ENCODE results near the gene CENPA. TPM values are rescaled to one million over a fixed set of nuclear protein-coding genes. Genes with fewer than 3 reads are reported as not detected.

CENPA gene
- polyA plus RNA-seq, 2 of the 4 experiments (the other 2 are of a cell fraction) = 45.7 to 46.0 TPM

DNA sequence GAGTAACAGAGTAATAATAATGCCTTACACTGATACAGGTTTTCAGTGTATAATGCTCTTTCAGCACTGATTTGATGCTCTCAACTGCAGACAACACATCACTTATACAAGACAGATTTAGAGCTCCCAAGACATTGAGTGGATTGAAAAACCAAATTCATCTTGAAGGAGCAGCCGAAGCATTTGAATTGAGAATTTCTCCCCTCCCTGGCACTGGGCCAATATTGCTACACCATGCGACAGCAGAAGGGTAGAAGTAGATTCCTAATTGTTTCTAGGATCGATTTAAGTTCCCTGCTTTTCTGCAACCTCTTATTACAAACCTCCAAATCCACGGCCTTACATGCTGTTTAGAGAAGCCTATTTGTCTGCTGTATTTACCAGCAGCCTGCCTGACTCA lies 15.5 kb downstream of the CENPA start:
- no peak for FAIRE-seq
- TF ChIP-seq SMC3 (IDR thresholded peaks at IDR 0.05) = no peak
- TF ChIP-seq HOXA7 (CRISPR knock-in tag; IDR thresholded peaks at IDR 0.05) = no peak
- no peak for TF ChIP-seq ZC3H11A (IDR thresholded peaks at IDR 0.05)
- TF ChIP-seq, protein P1, sequence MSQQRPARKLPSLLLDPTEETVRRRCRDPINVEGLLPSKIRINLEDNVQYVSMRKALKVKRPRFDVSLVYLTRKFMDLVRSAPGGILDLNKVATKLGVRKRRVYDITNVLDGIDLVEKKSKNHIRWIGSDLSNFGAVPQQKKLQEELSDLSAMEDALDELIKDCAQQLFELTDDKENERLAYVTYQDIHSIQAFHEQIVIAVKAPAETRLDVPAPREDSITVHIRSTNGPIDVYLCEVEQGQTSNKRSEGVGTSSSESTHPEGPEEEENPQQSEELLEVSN (IDR thresholded peaks at IDR 0.05; ENCODE audit: borderline replicate concordance, low read depth) = no peak
- TF ChIP-seq, protein P2, sequence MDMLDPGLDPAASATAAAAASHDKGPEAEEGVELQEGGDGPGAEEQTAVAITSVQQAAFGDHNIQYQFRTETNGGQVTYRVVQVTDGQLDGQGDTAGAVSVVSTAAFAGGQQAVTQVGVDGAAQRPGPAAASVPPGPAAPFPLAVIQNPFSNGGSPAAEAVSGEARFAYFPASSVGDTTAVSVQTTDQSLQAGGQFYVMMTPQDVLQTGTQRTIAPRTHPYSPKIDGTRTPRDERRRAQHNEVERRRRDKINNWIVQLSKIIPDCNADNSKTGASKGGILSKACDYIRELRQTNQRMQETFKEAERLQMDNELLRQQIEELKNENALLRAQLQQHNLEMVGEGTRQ (IDR thresholded peaks at IDR 0.05) = no peak
- no peak for TF ChIP-seq FOXS1 (CRISPR knock-in tag; IDR thresholded peaks at IDR 0.05)
- no peak for TF ChIP-seq NR3C1 (IDR thresholded peaks at IDR 0.05)
- H3K4me3 ChIP-seq = no peak overlapping the region
- H3K4me1 ChIP-seq = no peaks in the 10 kb centered on the region
- no peak for DNase-seq (ENCODE audit: low read depth in 1 of 2, low spot score in 1 of 2)
- ChIA-PET CTCF (interaction anchor here (1.0 kb wide), 1 partner anchor 18 kb away, joined by 3 read pairs; no protein-coding TSS in a partner anchor), POLR2A (no interaction called here)
- 78% methylated on average over 4 of the region's 4 CpGs for WGBS (ENCODE audit: missing lambda C conversion rate)
- no peak overlapping the region for H3K27ac ChIP-seq
- no peaks in the 10 kb centered on the region for H3K9me3 ChIP-seq
- ATAC-seq = no peak
- no peak overlapping the region for H3K4me2 ChIP-seq

DNA sequence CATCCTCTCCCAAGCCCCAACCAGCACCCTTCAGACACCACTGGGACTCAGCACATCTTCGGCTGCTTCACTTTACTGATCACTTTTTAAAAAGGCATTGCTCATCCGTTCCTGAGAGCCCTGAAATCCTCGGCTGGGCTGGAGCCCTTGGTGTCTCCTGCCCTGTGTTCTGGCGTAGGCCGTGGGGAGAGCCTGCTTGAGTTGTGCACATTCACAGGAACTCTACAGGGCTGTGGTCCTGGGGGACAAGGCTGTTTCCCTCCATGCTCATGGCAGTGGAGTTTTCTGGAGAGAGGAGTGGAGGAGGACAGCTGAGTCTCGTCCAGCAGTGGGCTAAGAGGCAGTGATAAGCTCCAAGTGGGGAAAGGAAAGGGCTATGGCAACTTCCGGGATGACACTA lies 15.9 kb downstream of the CENPA start:
- TF ChIP-seq, protein P3, sequence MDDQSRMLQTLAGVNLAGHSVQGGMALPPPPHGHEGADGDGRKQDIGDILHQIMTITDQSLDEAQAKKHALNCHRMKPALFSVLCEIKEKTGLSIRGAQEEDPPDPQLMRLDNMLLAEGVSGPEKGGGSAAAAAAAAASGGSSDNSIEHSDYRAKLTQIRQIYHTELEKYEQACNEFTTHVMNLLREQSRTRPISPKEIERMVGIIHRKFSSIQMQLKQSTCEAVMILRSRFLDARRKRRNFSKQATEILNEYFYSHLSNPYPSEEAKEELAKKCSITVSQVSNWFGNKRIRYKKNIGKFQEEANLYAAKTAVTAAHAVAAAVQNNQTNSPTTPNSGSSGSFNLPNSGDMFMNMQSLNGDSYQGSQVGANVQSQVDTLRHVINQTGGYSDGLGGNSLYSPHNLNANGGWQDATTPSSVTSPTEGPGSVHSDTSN (IDR thresholded peaks at IDR 0.05) = no peak
- TF ChIP-seq RAD21 (conservative IDR thresholded peaks at IDR 0.05 in 1 of 2, IDR thresholded peaks at IDR 0.05 in 1 of 2) = no peak
- no peak for TF ChIP-seq FOSL2 (IDR thresholded peaks at IDR 0.05)
- no peak for TF ChIP-seq FOSL2 (CRISPR knock-in tag; IDR thresholded peaks at IDR 0.05)
- no peak for TF ChIP-seq CHD2 (IDR thresholded peaks at IDR 0.05; ENCODE audit: low read length, partially characterized antibody)
- TF ChIP-seq MAZ (IDR thresholded peaks at IDR 0.05; ENCODE audit: borderline replicate concordance, low read depth, low read length) = no peak
- TF ChIP-seq FOXS1 (CRISPR knock-in tag; IDR thresholded peaks at IDR 0.05) = no peak
- TF ChIP-seq KDM5A (IDR thresholded peaks at IDR 0.05) = no peak
- no peak for TF ChIP-seq MYC (IDR thresholded peaks at IDR 0.05; ENCODE audit: borderline replicate concordance, low read length)
- no peak for TF ChIP-seq NPAS2 (CRISPR knock-in tag; IDR thresholded peaks at IDR 0.05; ENCODE audit: borderline replicate concordance)
- TF ChIP-seq EP300 (IDR thresholded peaks at IDR 0.05) = no peak
- TF ChIP-seq, protein P4, sequence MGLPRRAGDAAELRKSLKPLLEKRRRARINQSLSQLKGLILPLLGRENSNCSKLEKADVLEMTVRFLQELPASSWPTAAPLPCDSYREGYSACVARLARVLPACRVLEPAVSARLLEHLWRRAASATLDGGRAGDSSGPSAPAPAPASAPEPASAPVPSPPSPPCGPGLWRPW (IDR thresholded peaks at IDR 0.05) = no peak
- no peak overlapping the region for H3K27ac ChIP-seq
- no peaks in the 10 kb centered on the region for H3K4me1 ChIP-seq
- DNase-seq (ENCODE audit: low read depth in 1 of 2, low spot score in 1 of 2) = no peak
- no peak overlapping the region for H3K4me2 ChIP-seq
- no peaks in the 10 kb centered on the region for H3K9me3 ChIP-seq
- ChIA-PET CTCF (interaction anchor here (1.0 kb wide), 1 partner anchor 17 kb away, joined by 3 read pairs; no protein-coding TSS in a partner anchor), POLR2A (no interaction called here)
- 96% methylated on average over 7 of the region's 7 CpGs for WGBS (ENCODE audit: missing lambda C conversion rate)
- no peak overlapping the region for H3K4me3 ChIP-seq
- peak in 1 of 2 experiments; percentile 29; a peak in 2 of 6 replicates for ATAC-seq
- no peak for FAIRE-seq

DNA sequence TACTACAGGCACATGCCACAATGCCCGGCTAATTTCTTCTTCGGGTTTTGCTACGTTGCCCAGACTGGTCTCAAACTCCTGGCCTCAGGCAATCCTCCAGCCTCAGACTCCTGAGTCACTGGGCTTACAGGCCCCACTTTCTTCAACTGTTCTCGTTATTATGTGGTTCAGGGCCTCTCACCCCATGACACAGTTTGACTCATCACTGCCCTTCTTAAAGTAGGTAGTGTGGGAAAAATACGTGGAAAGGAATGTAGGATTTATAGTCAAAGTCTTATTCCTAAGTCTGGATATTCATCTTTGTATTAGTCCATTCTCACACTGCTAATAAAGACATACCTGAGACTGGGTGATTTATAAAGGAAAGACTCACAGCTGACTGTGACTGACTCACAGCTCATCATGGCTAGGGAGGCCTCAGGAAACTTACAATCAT lies 19.4 kb downstream of the CENPA start:
- Histone ChIP-seq H3K9me3 (no peaks in the 10 kb centered on the region), H3K27ac (peak overlapping the region in 1 of 2 experiments; percentile 50; a peak in 1 of 6 replicates), H3K4me3 (no peak overlapping the region), H3K4me1 (no peaks in the 10 kb centered on the region), H3K4me2 (no peak overlapping the region)
- FAIRE-seq = no peak
- peak in 1 of 2 experiments; percentile 51 for DNase-seq (ENCODE audit: low read depth in 1 of 2, low spot score in 1 of 2)
- TF ChIP-seq EP300 (IDR thresholded peaks at IDR 0.05) (no peak), NPAS2 (CRISPR knock-in tag; IDR thresholded peaks at IDR 0.05; ENCODE audit: borderline replicate concordance) (no peak), HDAC2 (IDR thresholded peaks at IDR 0.05) (no peak), FOSL2 (IDR thresholded peaks at IDR 0.05) (no peak), FOSL2 (CRISPR knock-in tag; IDR thresholded peaks at IDR 0.05) (peak; percentile 32)
- ChIA-PET POLR2A (no interaction called here), CTCF (interaction anchor here (1.3 to 1.5 kb wide), 2 partner anchors 9 to 103 kb away, joined by 3 read pairs; no protein-coding TSS in a partner anchor)
- 62% methylated on average over 5 of the region's 5 CpGs for WGBS (ENCODE audit: missing lambda C conversion rate)
- peak; percentile 61 to 67; a peak in 5 of 6 replicates for ATAC-seq

Data from A549 (cell line).